ENCODE data around the gene THBS3. TPM values are rescaled to one million over a fixed set of nuclear protein-coding genes. Genes with fewer than 3 reads are reported as not detected.
A peak's percentile ranks its signal among the peaks of the same experiment; 100 is the strongest.

Gene THBS3
- total RNA-seq, 2 experiments from 2014 or later = 25.5 to 26.1 TPM

DNA sequence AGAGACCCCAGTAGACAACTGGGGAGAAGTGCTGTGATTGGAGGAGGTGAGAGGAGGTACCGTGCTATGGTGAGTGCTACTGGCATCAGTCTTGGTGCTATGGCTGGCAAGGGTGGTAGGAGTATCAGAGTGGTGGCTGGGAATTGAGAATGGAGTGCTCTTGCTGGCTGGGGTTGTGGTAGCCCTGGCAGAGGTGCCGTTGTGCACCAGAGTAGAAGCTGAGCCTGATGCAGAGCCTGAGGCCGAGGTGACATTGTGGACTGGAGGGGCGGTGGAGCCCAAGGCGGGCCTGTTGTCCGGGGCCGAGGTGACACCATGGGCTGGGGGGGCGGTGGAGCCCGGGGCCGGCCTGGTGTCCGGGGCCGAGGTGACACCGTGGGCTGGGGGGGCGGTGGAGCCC, 19.4 kb downstream of the THBS3 start:
- CTCF ChIA-PET = no interaction called here
- DNase-seq = no peak

DNA sequence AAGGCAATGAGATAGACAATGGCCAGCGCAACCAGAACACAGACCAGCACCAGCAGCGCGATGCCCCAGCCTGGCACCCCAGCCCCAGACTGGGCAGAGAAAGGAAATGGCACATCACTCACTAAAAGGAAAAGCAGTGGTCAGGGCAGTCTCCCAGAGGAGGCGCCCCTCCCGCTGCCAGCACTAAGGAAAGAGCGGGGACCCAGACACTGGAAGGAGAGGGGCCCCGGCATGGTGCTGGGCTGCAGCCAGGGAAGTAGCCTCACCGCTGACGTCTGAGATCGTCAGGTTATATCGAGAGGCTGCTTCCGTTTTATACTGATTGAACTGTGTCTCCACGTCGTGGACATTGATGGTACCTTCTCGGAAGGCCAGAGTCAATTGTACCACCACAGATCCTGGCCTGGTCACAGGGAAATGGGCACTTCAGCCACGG, 20.2 kb downstream of the THBS3 start:
- DNase-seq = no peak
- intact Hi-C loops (cut with DNase I, micrococcal nuclease) = no loop called here
- no peaks in the 10 kb centered on the region for H3K9me3 ChIP-seq (ENCODE audit: control insufficient read depth in 1 of 2, insufficient read depth in 1 of 2, low read length in 2 of 2)
- no peak overlapping the region for H3K27ac Mint-ChIP-seq
- H3K4me1 ChIP-seq (ENCODE audit: insufficient read depth, low read length) = peaks cover 7% of the 10 kb centered on the region
- H3K36me3 Mint-ChIP-seq (ENCODE audit: low read depth) = peaks cover 8% of the 10 kb centered on the region
- no peaks in the 10 kb centered on the region for H3K27me3 ChIP-seq (ENCODE audit: control insufficient read depth in 1 of 2, insufficient read depth in 2 of 2, low read length in 2 of 2)
- no peak overlapping the region for H3K4me3 ChIP-seq (ENCODE audit: low read length)
- no peak for ATAC-seq (ENCODE audit: poor library complexity)
- ChIA-PET POLR2A (no interaction called here), CTCF (no interaction called here)
- peaks cover 10% of the 10 kb centered on the region for H3K4me1 Mint-ChIP-seq (ENCODE audit: low read depth)
- peak overlapping the region; percentile 11 for H3K4me3 Mint-ChIP-seq
- H3K27ac ChIP-seq (ENCODE audit: low read depth in 1 of 2, low read length in 2 of 2) = no peak overlapping the region
- no peaks in the 10 kb centered on the region for H3K9me3 Mint-ChIP-seq
- H3K36me3 ChIP-seq (ENCODE audit: insufficient read depth, low read length) = peaks cover 6% of the 10 kb centered on the region
- no peaks in the 10 kb centered on the region for H3K27me3 Mint-ChIP-seq
- TF ChIP-seq, protein P1, sequence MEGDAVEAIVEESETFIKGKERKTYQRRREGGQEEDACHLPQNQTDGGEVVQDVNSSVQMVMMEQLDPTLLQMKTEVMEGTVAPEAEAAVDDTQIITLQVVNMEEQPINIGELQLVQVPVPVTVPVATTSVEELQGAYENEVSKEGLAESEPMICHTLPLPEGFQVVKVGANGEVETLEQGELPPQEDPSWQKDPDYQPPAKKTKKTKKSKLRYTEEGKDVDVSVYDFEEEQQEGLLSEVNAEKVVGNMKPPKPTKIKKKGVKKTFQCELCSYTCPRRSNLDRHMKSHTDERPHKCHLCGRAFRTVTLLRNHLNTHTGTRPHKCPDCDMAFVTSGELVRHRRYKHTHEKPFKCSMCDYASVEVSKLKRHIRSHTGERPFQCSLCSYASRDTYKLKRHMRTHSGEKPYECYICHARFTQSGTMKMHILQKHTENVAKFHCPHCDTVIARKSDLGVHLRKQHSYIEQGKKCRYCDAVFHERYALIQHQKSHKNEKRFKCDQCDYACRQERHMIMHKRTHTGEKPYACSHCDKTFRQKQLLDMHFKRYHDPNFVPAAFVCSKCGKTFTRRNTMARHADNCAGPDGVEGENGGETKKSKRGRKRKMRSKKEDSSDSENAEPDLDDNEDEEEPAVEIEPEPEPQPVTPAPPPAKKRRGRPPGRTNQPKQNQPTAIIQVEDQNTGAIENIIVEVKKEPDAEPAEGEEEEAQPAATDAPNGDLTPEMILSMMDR (IDR thresholded peaks at IDR 0.05) = no peak

More for the DNA sequence above, 19.4 kb downstream of the THBS3 start:
- H3K36me3 ChIP-seq (ENCODE audit: insufficient read depth, low read length) = peaks cover 5% of the 10 kb centered on the region
- no peaks in the 10 kb centered on the region for H3K9me3 ChIP-seq (ENCODE audit: control insufficient read depth in 1 of 2, insufficient read depth in 1 of 2, low read length in 2 of 2)
- Mint-ChIP-seq H3K27ac (no peak overlapping the region), H3K36me3 (ENCODE audit: low read depth) (peaks cover 4% of the 10 kb centered on the region), H3K4me3 (no peak overlapping the region), H3K4me1 (ENCODE audit: low read depth) (peaks cover 17% of the 10 kb centered on the region), H3K27me3 (no peaks in the 10 kb centered on the region), H3K9me3 (no peaks in the 10 kb centered on the region)
- intact Hi-C loops (cut with DNase I, micrococcal nuclease) = no loop called here
- no peak overlapping the region for H3K27ac ChIP-seq (ENCODE audit: low read depth in 1 of 2, low read length in 2 of 2)
- ATAC-seq (ENCODE audit: poor library complexity) = no peak
- TF ChIP-seq, protein P1 (IDR thresholded peaks at IDR 0.05) = no peak
- POLR2A ChIA-PET = no interaction called here
- no peaks in the 10 kb centered on the region for H3K27me3 ChIP-seq (ENCODE audit: control insufficient read depth in 1 of 2, insufficient read depth in 2 of 2, low read length in 2 of 2)
- peaks cover 15% of the 10 kb centered on the region for H3K4me1 ChIP-seq (ENCODE audit: insufficient read depth, low read length)
- H3K4me3 ChIP-seq (ENCODE audit: low read length) = no peak overlapping the region

DNA sequence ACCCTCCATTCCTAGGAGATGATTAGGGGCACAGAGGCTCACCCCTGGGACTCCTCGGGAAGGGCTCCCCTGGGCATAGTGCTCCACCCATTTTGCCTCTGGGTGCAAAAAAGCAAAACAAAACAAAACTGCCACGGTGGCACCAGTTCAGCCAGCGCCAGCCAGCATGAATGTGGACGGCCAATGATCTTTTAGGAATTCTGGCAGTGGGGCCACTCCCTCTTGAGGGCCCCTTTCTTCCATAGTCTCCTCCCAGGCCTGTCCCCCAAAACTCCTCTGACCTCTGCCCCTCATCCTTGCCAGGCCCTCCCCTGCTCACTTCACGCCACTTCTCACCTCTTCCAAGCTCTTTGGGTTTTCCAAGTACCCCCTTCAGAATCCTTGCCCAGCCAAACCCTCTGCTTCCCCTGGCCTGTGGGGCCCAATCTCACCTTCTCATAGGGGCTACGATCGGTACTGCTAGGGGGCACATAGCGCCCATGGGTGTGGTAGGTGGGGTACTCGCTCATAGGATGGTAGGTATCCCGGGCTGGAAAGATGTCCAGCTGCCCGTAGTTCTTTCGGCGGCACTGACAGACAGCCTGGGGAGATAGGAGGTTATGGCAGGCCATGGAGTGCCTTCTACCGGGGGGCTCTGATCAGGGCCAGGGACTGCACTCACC, 20.8 kb downstream of the THBS3 start:
- ChIA-PET CTCF (interaction anchor here (0.6 kb wide), 1 partner anchor 191 kb away, joined by 4 read pairs; no protein-coding TSS in a partner anchor), POLR2A (no interaction called here)
- no peak overlapping the region for H3K27ac ChIP-seq (ENCODE audit: low read depth in 1 of 2, low read length in 2 of 2)
- no peaks in the 10 kb centered on the region for H3K27me3 ChIP-seq (ENCODE audit: control insufficient read depth in 1 of 2, insufficient read depth in 2 of 2, low read length in 2 of 2)
- Mint-ChIP-seq H3K27ac (no peak overlapping the region), H3K9me3 (no peaks in the 10 kb centered on the region), H3K4me1 (ENCODE audit: low read depth) (peaks cover 6% of the 10 kb centered on the region), H3K27me3 (no peaks in the 10 kb centered on the region), H3K4me3 (peak overlapping the region; percentile 11), H3K36me3 (ENCODE audit: low read depth) (peaks cover 8% of the 10 kb centered on the region)
- no peak for DNase-seq
- intact Hi-C loops (cut with DNase I, micrococcal nuclease) = no loop called here
- TF ChIP-seq, protein P1 (IDR thresholded peaks at IDR 0.05) = no peak
- no peak overlapping the region for H3K4me3 ChIP-seq (ENCODE audit: low read length)
- no peak for ATAC-seq (ENCODE audit: poor library complexity)
- H3K36me3 ChIP-seq (ENCODE audit: insufficient read depth, low read length) = peaks cover 11% of the 10 kb centered on the region
- H3K9me3 ChIP-seq (ENCODE audit: control insufficient read depth in 1 of 2, insufficient read depth in 1 of 2, low read length in 2 of 2) = no peaks in the 10 kb centered on the region
- peaks cover 2% of the 10 kb centered on the region for H3K4me1 ChIP-seq (ENCODE audit: insufficient read depth, low read length)
